HG03378 (cell line): ENCODE measurements around the gene CHMP5.

Source experiments
- ATAC-seq: cut with Tn5 transposase; IDR thresholded peaks from one replicate; pipeline ENCODE4 v1.9.1; 2021; ENCODE audit warnings: mild to moderate bottlenecking, moderate library complexity; ENCODE audit not compliant: unreplicated experiment

The CHMP5 gene

GRCh38 chr9:33264473-33265177 lies at the start of gene CHMP5, which contains the start of gene BAG1:
CHMP5 (plus strand) TSS chr9:33265049; CDS start chr9:33265079, 30 bp downstream.
BAG1 (minus strand) TSS chr9:33264708.
- ATAC-seq = peak; percentile 79

GRCh38 chr9:33220681-33221567 lies 43.9 kb upstream of the CHMP5 start:
- no peak for ATAC-seq

- no peak for ATAC-seq
These were observed 43.3 kb upstream of the CHMP5 start for GRCh38 chr9:33221568-33221884.

GRCh38 chr9:33222031-33222430 lies 42.8 kb upstream of the CHMP5 start:
- no peak for ATAC-seq

GRCh38 chr9:33223696-33224095 lies 41.2 kb upstream of the CHMP5 start:
- no peak for ATAC-seq

- no peak for ATAC-seq
These were observed 39.3 kb upstream of the CHMP5 start for GRCh38 chr9:33225319-33226147.

GRCh38 chr9:33227008-33227398 lies 37.8 kb upstream of the CHMP5 start:
- peak; percentile 51 for ATAC-seq

- ATAC-seq = no peak
These were observed 37.1 kb upstream of the CHMP5 start for GRCh38 chr9:33227741-33228140.

GRCh38 chr9:33228606-33229005 lies 36.2 kb upstream of the CHMP5 start:
- ATAC-seq = no peak

- ATAC-seq = no peak
These were observed 35.3 kb upstream of the CHMP5 start for GRCh38 chr9:33229359-33230114.

GRCh38 chr9:33230756-33231622 lies 33.9 kb upstream of the CHMP5 start:
- ATAC-seq = no peak

- ATAC-seq = no peak
These were observed 33.3 kb upstream of the CHMP5 start for GRCh38 chr9:33231623-33231942.

- ATAC-seq = no peak
These were observed 32.0 kb upstream of the CHMP5 start for GRCh38 chr9:33232815-33233214.

GRCh38 chr9:33233626-33234342 lies 31.1 kb upstream of the CHMP5 start:
- ATAC-seq = no peak

GRCh38 chr9:33234511-33235467 lies 30.1 kb upstream of the CHMP5 start:
- no peak for ATAC-seq

- ATAC-seq = no peak
These were observed 28.3 kb upstream of the CHMP5 start for GRCh38 chr9:33236571-33236970.

- ATAC-seq = no peak
These were observed 24.9 kb upstream of the CHMP5 start, which contains the start of gene SPINK4 for GRCh38 chr9:33239921-33240320. SPINK4 (plus strand) TSS chr9:33240167; CDS start chr9:33240209, 42 bp downstream.

- ATAC-seq = no peak
These were observed 23.6 kb upstream of the CHMP5 start for GRCh38 chr9:33241298-33241697.
